ENCODE results near the gene KPNA6. TPM values are rescaled to one million over a fixed set of nuclear protein-coding genes. Genes with fewer than 3 reads are reported as not detected.

Gene KPNA6
- total RNA-seq, 4 donors from 2014 or later, result 44.6 to 62.8 (median 53.4) TPM

DNA sequence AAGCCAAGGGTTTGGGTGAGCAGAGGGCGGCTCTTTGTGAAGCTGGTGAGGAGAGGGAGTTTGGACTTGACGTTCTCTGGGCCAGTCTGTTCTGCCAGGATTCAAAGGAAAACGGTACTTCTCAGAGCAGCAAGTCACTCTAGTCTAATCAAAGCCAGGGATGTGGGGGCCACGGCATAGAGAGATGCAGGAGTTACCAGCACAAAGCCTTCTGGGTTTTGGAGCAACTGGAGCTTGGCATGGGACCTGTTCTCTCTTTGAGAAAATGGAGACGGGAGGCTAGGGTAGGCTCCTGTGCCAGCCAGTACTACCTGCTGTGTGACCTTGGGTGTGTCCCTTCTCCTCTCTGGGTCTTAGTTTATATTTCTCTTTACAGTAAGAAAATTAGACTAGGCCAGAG lies 73.7 kb downstream of the KPNA6 start:
- no peak for DNase-seq
- intact Hi-C loops (cut with DNase I), result no loop called here
- TF ChIP-seq, protein P1, sequence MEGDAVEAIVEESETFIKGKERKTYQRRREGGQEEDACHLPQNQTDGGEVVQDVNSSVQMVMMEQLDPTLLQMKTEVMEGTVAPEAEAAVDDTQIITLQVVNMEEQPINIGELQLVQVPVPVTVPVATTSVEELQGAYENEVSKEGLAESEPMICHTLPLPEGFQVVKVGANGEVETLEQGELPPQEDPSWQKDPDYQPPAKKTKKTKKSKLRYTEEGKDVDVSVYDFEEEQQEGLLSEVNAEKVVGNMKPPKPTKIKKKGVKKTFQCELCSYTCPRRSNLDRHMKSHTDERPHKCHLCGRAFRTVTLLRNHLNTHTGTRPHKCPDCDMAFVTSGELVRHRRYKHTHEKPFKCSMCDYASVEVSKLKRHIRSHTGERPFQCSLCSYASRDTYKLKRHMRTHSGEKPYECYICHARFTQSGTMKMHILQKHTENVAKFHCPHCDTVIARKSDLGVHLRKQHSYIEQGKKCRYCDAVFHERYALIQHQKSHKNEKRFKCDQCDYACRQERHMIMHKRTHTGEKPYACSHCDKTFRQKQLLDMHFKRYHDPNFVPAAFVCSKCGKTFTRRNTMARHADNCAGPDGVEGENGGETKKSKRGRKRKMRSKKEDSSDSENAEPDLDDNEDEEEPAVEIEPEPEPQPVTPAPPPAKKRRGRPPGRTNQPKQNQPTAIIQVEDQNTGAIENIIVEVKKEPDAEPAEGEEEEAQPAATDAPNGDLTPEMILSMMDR (IDR thresholded peaks at IDR 0.05), result no peak
- no peak for TF ChIP-seq POLR2A (IDR thresholded peaks at IDR 0.05)
- H3K27me3 ChIP-seq, result no peaks in the 10 kb centered on the region
- H3K4me3 ChIP-seq (replicated peaks in 1 of 3), result no peak overlapping the region
- H3K36me3 ChIP-seq, result peaks cover 11 to 15% of the 10 kb centered on the region in 2 donors
- H3K4me1 ChIP-seq, result peaks cover 18 to 42% of the 10 kb centered on the region in 2 donors
- peak overlapping the region in 1 of 3 donors; percentile 5 for H3K27ac ChIP-seq
- H3K9me3 ChIP-seq, result no peaks in the 10 kb centered on the region
- WGBS, 2 donors, result 69 to 90% methylated on average over 5 of the region's 5 CpGs

DNA sequence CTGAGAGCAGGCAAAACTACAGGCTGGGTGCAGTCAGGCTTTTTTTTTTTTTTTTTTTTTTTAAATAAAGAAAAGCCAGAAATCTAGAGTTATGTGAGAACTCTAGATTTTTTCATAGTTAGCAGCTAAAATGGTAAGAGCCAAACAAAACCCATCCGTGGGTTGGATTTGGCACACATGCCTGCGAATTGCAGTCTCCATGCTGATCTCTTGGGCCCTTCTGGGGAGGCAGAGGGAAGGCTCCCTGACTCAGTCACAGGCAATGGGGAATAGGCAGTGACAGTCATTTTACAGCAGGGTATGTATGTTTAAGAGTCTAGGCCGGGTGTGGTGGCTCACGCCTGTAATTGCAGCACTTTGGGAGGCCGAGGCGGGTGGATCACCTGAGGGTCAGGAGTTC lies 74.2 kb downstream of the KPNA6 start:
- Histone ChIP-seq H3K4me3 (replicated peaks in 1 of 3) (no peak overlapping the region), H3K9me3 (no peaks in the 10 kb centered on the region), H3K27ac (no peak overlapping the region), H3K27me3 (no peaks in the 10 kb centered on the region), H3K4me1 (peaks cover 18 to 42% of the 10 kb centered on the region in 2 donors), H3K36me3 (peaks cover 11 to 15% of the 10 kb centered on the region in 2 donors)
- WGBS, 2 donors, result 90 to 92% methylated on average over 6 of the region's 6 CpGs
- TF ChIP-seq, protein P1 (IDR thresholded peaks at IDR 0.05), result no peak
- no peak for TF ChIP-seq POLR2A (IDR thresholded peaks at IDR 0.05)
- intact Hi-C loops (cut with DNase I), result no loop called here
- DNase-seq, result no peak

DNA sequence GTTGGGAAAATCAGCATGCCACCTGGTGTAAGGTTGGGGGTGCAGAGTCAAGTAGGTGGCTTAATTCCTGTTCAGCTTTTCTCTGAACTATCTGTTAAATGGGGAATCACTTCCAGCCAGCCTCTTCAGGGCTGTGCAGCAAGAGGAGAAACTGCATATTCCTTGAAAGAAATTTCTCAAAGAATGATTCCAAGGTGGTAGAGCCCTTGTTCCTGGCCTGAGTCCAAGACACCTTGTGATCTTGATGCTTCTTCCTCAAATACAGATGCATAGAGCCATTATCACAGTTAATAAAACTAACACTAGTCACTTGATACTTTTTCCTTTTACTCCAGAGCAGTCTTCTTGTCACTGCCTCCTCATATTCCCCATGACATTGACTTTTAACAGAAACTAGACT lies 76.8 kb downstream of the KPNA6 start:
- intact Hi-C loops (cut with DNase I), result no loop called here
- H3K9me3 ChIP-seq, result no peaks in the 10 kb centered on the region
- H3K36me3 ChIP-seq, result peaks cover 36 to 39% of the 10 kb centered on the region in 2 donors
- no peak overlapping the region for H3K27ac ChIP-seq
- no peaks in the 10 kb centered on the region for H3K27me3 ChIP-seq
- TF ChIP-seq POLR2A (IDR thresholded peaks at IDR 0.05), result no peak
- TF ChIP-seq, protein P1 (IDR thresholded peaks at IDR 0.05), result no peak
- H3K4me3 ChIP-seq (replicated peaks in 1 of 3), result no peak overlapping the region
- DNase-seq, result no peak
- H3K4me1 ChIP-seq, result peaks cover 12 to 34% of the 10 kb centered on the region in 2 donors

DNA sequence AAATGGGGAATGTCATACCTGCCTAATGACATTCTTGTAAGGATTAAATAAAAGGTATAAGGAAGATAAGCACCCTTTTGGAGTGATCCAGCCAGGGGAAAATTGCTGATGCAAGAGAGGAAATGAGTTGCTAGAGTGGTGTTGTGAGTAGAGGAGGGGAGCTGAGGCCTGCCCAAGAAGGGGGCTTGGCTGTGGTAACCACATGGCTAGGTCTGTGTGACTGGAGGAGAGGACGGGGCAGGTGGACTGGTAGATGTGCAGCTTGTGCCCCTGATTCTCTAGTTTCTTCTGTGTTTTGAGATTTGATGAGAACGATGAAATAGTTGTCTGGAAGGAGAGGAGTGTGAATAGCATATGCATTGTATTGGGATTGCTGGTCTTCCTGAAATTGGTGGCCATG lies 78.2 kb downstream of the KPNA6 start:
- Histone ChIP-seq H3K27me3 (no peaks in the 10 kb centered on the region), H3K4me1 (peaks cover under 1 to 31% of the 10 kb centered on the region in 2 donors), H3K9me3 (no peaks in the 10 kb centered on the region), H3K36me3 (peaks cover 50 to 51% of the 10 kb centered on the region in 2 donors), H3K27ac (no peak overlapping the region), H3K4me3 (replicated peaks in 1 of 3) (no peak overlapping the region)
- WGBS, 2 donors, result 91 to 97% methylated on average over 2 of the region's 2 CpGs
- TF ChIP-seq POLR2A (IDR thresholded peaks at IDR 0.05), result no peak
- intact Hi-C loops (cut with DNase I), result no loop called here
- no peak for DNase-seq

DNA sequence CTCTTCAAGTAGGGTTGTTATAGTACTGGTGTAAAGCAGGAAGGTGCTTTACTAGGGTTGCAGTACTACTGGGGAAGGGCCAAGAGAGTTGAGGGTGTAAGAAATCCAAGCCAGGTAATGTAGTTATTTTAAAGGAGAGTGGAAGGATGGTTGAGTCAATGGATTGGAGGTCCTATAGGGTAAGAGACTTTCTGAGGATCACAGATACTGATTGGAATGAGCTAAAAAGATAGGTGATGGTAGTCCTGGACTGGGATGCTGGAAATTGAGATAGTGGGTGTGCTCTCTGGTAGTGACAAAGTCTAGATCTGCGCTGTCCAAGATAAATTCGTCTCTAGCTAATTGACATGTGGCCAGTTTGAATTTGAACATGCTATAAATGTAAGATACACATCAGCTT lies 78.6 kb downstream of the KPNA6 start:
- H3K27ac ChIP-seq, result no peak overlapping the region
- peaks cover 0 to 27% of the 10 kb centered on the region in 2 donors for H3K4me1 ChIP-seq
- no peaks in the 10 kb centered on the region for H3K9me3 ChIP-seq
- WGBS, 2 donors, result 93 to 95% methylated on average over 2 of the region's 2 CpGs
- H3K27me3 ChIP-seq, result no peaks in the 10 kb centered on the region
- peaks cover 51 to 54% of the 10 kb centered on the region in 2 donors for H3K36me3 ChIP-seq
- no peak for DNase-seq
- TF ChIP-seq, protein P1 (IDR thresholded peaks at IDR 0.05), result no peak
- no peak for TF ChIP-seq POLR2A (IDR thresholded peaks at IDR 0.05)
- intact Hi-C loops (cut with DNase I), result no loop called here
- no peak overlapping the region for H3K4me3 ChIP-seq (replicated peaks in 1 of 3)

DNA sequence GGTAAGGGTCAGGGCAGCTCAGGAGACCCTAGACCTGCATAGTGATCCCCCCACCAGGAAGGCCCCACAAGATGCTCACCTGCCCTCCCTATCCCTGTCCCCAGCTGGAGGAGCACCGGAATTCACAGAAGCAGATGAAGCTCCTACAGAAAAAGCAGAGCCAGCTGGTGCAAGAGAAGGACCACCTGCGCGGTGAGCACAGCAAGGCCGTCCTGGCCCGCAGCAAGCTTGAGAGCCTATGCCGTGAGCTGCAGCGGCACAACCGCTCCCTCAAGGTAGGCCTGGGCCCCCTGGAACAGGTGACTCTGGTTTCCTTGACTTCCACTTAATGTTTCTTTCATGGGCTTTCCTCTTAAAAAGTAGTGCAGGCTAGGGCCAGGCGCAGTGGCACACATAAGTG lies 80.0 kb downstream of the KPNA6 start:
- Histone ChIP-seq H3K36me3 (peaks cover 62 to 67% of the 10 kb centered on the region in 2 donors), H3K27me3 (no peaks in the 10 kb centered on the region), H3K4me3 (replicated peaks in 1 of 3) (no peak overlapping the region), H3K4me1 (peaks cover 0 to 13% of the 10 kb centered on the region in 2 donors), H3K27ac (no peak overlapping the region), H3K9me3 (no peaks in the 10 kb centered on the region)
- intact Hi-C loops (cut with DNase I), result no loop called here
- WGBS, 2 donors, result 94 to 100% methylated on average over 7 to 9 of the region's 9 CpGs
- TF ChIP-seq POLR2A (IDR thresholded peaks at IDR 0.05), result no peak
- TF ChIP-seq, protein P1 (IDR thresholded peaks at IDR 0.05), result no peak
- no peak for DNase-seq
